CD4-positive, alpha-beta T cell (primary cell): ENCODE results near the gene SECTM1. TPM values are rescaled to one million over a fixed set of nuclear protein-coding genes. Genes with fewer than 3 reads are reported as not detected.

Source experiments
- ATAC-seq: fragments of 200-7000 bp; cut with Tn5 transposase; one replicate; pipeline ENCODE4 v1.10.0; 2022; ENCODE audit warnings: mild to moderate bottlenecking; ENCODE audit not compliant: poor library complexity
- CTCF ChIA-PET: fragments of 350-600 bp; sonication (Branson Sonifier 250); formaldehyde crosslinking; loops from one replicate; lab custom pipeline; 2021; ENCODE audit warnings: antibody characterized with exemption, inconsistent platforms; lab: Charles Lee
- POLR2A ChIA-PET: fragments of 350-600 bp; sonication (Branson Sonifier 250); formaldehyde crosslinking; loops from one replicate; lab custom pipeline; 2021; ENCODE audit warnings: antibody characterized with exemption, inconsistent platforms; lab: Charles Lee
- DNase-seq, 14 experiments: peaks; one replicate each; pipeline ENCODE4 v3.0.0-alpha.2; 2013 to 2020; ENCODE audit warnings: mixed read lengths in 2 of 14
- H3K27ac ChIP-seq, 2 donors: one replicate each; pipeline versions ENCODE4 v1.5.1 to v1.7.0; 2013; ENCODE audit warnings: low read length in 2 of 2, low read depth in 1 of 2, mild to moderate bottlenecking in 1 of 2
- H3K27me3 ChIP-seq, 2 experiments: 1 replicate in 1 of 2; 2 replicates in 1 of 2; pipeline versions ENCODE4 v1.6.1 to v1.7.0; 2013; ENCODE audit warnings: low read length in 2 of 2, control low read depth in 1 of 2, mild to moderate bottlenecking in 1 of 2, moderate library complexity in 1 of 2; ENCODE audit not compliant: insufficient read depth in 2 of 2, control insufficient read depth in 1 of 2
- H3K36me3 ChIP-seq: one replicate; pipeline ENCODE4 v1.6.1; 2013; ENCODE audit warnings: low read length, control low read depth; ENCODE audit not compliant: insufficient read depth
- H3K4me1 ChIP-seq: one replicate; pipeline ENCODE4 v1.6.1; 2013; ENCODE audit warnings: low read length, control low read depth; ENCODE audit not compliant: insufficient read depth
- H3K4me3 ChIP-seq: one replicate; pipeline ENCODE4 v1.5.1; 2013; ENCODE audit warnings: mild to moderate bottlenecking, low read length, moderate library complexity
- H3K9me3 ChIP-seq, 2 experiments: 1 replicate in 1 of 2; 2 replicates in 1 of 2; pipeline versions ENCODE4 v1.6.1 to v1.7.0; 2013; ENCODE audit warnings: low read length in 2 of 2, mild to moderate bottlenecking in 2 of 2, control low read depth in 1 of 2, moderate library complexity in 1 of 2; ENCODE audit not compliant: control insufficient read depth in 1 of 2, insufficient read depth in 1 of 2
- H3K27ac Mint-ChIP-seq: one replicate; pipeline ENCODE4 v1.8.0; 2020; ENCODE audit warnings: mixed read lengths
- H3K27me3 Mint-ChIP-seq: one replicate; pipeline ENCODE4 v1.8.0; 2021; ENCODE audit warnings: mixed read lengths
- H3K36me3 Mint-ChIP-seq: one replicate; pipeline ENCODE4 v1.8.0; 2021; ENCODE audit warnings: low read depth, mixed read lengths
- H3K4me1 Mint-ChIP-seq: one replicate; pipeline ENCODE4 v1.8.0; 2021; ENCODE audit warnings: low read depth, mixed read lengths
- H3K4me3 Mint-ChIP-seq: one replicate; pipeline ENCODE4 v1.8.0; 2020; ENCODE audit warnings: mild to moderate bottlenecking, mixed read lengths
- H3K9me3 Mint-ChIP-seq: one replicate; pipeline ENCODE4 v1.8.0; 2020; ENCODE audit warnings: mixed read lengths
- CTCF ChIP-seq: fragments of 200-600 bp; IDR thresholded peaks from one replicate; pipeline ENCODE4 v1.8.0; 2022; ENCODE audit warnings: antibody characterized with exemption, mild to moderate bottlenecking
- intact Hi-C, 2 experiments: fragments of 100-400 bp; cut with DNase I in 1 of 2; cut with micrococcal nuclease in 1 of 2; formaldehyde crosslinking; loops; one replicate each; pipeline versions ENCODE4 v1.15.1 to v1.9.0; 2023 to 2025; cut with DNase I, micrococcal nuclease
- total RNA-seq, 174 experiments: library from RNA in 2 of 174; stranded (reverse) in 2 of 174; gene quantifications; one replicate each; pipeline ENCODE4 v1.2.3 and lab custom pipeline; 2021 to 2026

Gene SECTM1
- total RNA-seq, 2 experiments from 2014 or later, result 2.1 to 3.1 TPM

GRCh38 chr17:82301300-82301915, 32.2 kb downstream of the SECTM1 start:
- no peak for TF ChIP-seq CTCF
- Mint-ChIP-seq H3K27ac (peak overlapping the region; percentile 100), H3K9me3 (no peaks in the 10 kb centered on the region), H3K4me3 (peak overlapping the region; percentile 96), H3K27me3 (no peaks in the 10 kb centered on the region), H3K36me3 (peaks cover 14% of the 10 kb centered on the region), H3K4me1 (peaks cover 86% of the 10 kb centered on the region)
- no peak for ATAC-seq
- CTCF ChIA-PET, result interaction anchor here (0.8 to 3.3 kb wide), 10 partner anchors 10 to 123 kb away, joined by 3 to 16 read pairs (median 5); partner anchors contain the start of gene CD7
- peaks cover 99% of the 10 kb centered on the region for H3K4me1 ChIP-seq
- peak overlapping the region; percentile 52 for H3K4me3 ChIP-seq
- intact Hi-C loops, result loop anchor here in 1 of 2 experiments (1.0 to 5.0 kb wide), 2 partner anchors 15 to 44 kb away; no protein-coding TSS in a partner anchor
- no peaks in the 10 kb centered on the region for H3K9me3 ChIP-seq
- POLR2A ChIA-PET, result interaction anchor here (0.7 to 8.9 kb wide), 9 partner anchors 9 to 271 kb away, joined by 3 to 157 read pairs (median 5); partner anchors contain the start of genes CD7 and SECTM1
- peak in 1 of 14 experiments; percentile 36 for DNase-seq
- peak overlapping the region; percentile 62 to 70 for H3K27ac ChIP-seq
- no peaks in the 10 kb centered on the region for H3K36me3 ChIP-seq
- H3K27me3 ChIP-seq, result no peaks in the 10 kb centered on the region

GRCh38 chr17:82300707-82301270, 32.8 kb downstream of the SECTM1 start:
- Mint-ChIP-seq H3K27me3 (no peaks in the 10 kb centered on the region), H3K4me3 (peak overlapping the region; percentile 96), H3K9me3 (no peaks in the 10 kb centered on the region), H3K27ac (peak overlapping the region; percentile 100), H3K4me1 (peaks cover 85% of the 10 kb centered on the region), H3K36me3 (peaks cover 14% of the 10 kb centered on the region)
- intact Hi-C loops, result loop anchor here (1.0 to 5.0 kb wide), 4 partner anchors 16 to 43 kb away; partner anchors contain the start of gene CD7 (in 1 of the 2)
- Histone ChIP-seq H3K9me3 (no peaks in the 10 kb centered on the region), H3K36me3 (no peaks in the 10 kb centered on the region), H3K4me1 (peaks cover 96% of the 10 kb centered on the region), H3K4me3 (peak overlapping the region; percentile 5), H3K27me3 (no peaks in the 10 kb centered on the region), H3K27ac (peak overlapping the region in 1 of 2 donors; percentile 70)
- CTCF ChIA-PET, result interaction anchor here (0.8 to 3.3 kb wide), 11 partner anchors 11 to 270 kb away, joined by 3 to 16 read pairs (median 5); partner anchors contain the start of gene CD7
- TF ChIP-seq CTCF, result peak; percentile 82
- POLR2A ChIA-PET, result interaction anchor here (1.1 to 8.9 kb wide), 5 partner anchors 8 to 270 kb away, joined by 4 to 157 read pairs (median 5); partner anchors contain the start of gene CD7
- ATAC-seq (no peak), DNase-seq (peak in 13 of 14 experiments; percentile 54 to 84 (median 70))

GRCh38 chr17:82300228-82300627, 33.3 kb downstream of the SECTM1 start:
- H3K27me3 Mint-ChIP-seq, result no peaks in the 10 kb centered on the region
- DNase-seq (no peak), ATAC-seq (no peak)
- Histone ChIP-seq H3K27me3 (no peaks in the 10 kb centered on the region), H3K36me3 (no peaks in the 10 kb centered on the region), H3K27ac (peak overlapping the region in 1 of 2 donors; percentile 70), H3K4me1 (peaks cover 90% of the 10 kb centered on the region), H3K4me3 (no peak overlapping the region), H3K9me3 (no peaks in the 10 kb centered on the region)
- peaks cover 14% of the 10 kb centered on the region for H3K36me3 Mint-ChIP-seq
- intact Hi-C loops, result loop anchor here (1.0 to 5.0 kb wide), 3 partner anchors 17 to 43 kb away; partner anchors contain the start of gene CD7 (in 1 of the 2)
- ChIA-PET CTCF (interaction anchor here (1.1 to 3.3 kb wide), 10 partner anchors 11 to 270 kb away, joined by 3 to 16 read pairs (median 5); partner anchors contain the start of gene CD7), POLR2A (interaction anchor here (1.1 to 8.9 kb wide), 5 partner anchors 7 to 269 kb away, joined by 4 to 157 read pairs (median 5); partner anchors contain the start of gene CD7)
- H3K27ac Mint-ChIP-seq, result peak overlapping the region; percentile 100
- H3K4me3 Mint-ChIP-seq, result peak overlapping the region; percentile 96
- no peaks in the 10 kb centered on the region for H3K9me3 Mint-ChIP-seq
- peaks cover 85% of the 10 kb centered on the region for H3K4me1 Mint-ChIP-seq
- TF ChIP-seq CTCF, result no peak
